GM19239 (cell line): ENCODE results near the gene HCFC1.

Experiments used
- DNase-seq: peaks from one replicate; pipeline ENCODE4 v3.0.0; 2011; ENCODE audit warnings: low spot score; ENCODE audit not compliant: insufficient read length
- FAIRE-seq: peaks from 2 replicates; lab custom pipeline; 2011; peaks lifted over from hg19 to GRCh38; lab: Jason Lieb, UNC

Gene HCFC1

DNA sequence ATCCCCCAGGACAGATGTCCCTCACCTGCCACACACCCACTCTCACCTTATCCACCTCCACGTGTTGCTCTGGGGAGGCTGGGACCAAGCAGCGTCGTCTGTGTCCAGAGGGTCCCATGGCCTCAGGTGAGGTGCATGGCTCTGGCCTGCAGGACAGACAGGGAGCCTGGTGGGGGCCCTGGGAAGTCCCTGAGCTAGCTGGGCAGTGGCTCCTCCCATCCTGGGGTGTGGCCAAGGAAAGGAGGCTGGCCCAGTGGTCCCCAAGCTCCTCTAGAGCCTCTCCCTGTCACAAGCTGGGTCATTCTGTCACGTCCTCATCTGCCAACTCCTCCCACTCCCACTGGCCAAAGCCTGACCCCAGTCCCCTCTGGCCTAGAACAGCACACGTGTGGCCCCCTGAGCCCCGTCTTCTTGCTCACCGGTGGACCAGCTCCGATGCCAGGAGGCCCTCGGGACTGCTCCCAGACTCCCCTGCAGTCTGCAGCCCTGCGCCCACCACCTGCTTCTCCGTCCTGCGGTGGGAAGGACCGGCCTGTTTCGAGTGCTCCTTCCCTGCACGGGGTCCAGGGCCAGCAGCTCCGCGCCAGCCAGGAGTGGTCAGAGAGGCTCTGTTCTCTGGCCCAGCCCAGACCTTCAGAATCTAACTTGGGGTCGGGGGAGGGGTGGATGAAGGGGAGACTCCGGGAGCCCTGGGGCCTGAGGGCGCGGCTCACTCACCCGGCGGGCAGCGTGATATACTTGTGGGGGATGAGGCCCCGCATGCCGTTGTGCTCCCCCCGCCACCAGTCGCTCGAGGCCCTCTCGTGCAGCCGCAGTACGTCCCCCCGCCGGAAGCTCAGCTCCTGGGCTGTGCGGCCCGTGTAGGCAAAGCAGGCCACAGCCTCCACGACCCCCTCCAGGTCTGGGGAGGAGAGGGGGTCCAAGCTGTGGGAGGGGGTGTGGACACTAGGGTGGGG, 62.3 kb downstream of the HCFC1 start:
- FAIRE-seq (no peak), DNase-seq (no peak)

DNA sequence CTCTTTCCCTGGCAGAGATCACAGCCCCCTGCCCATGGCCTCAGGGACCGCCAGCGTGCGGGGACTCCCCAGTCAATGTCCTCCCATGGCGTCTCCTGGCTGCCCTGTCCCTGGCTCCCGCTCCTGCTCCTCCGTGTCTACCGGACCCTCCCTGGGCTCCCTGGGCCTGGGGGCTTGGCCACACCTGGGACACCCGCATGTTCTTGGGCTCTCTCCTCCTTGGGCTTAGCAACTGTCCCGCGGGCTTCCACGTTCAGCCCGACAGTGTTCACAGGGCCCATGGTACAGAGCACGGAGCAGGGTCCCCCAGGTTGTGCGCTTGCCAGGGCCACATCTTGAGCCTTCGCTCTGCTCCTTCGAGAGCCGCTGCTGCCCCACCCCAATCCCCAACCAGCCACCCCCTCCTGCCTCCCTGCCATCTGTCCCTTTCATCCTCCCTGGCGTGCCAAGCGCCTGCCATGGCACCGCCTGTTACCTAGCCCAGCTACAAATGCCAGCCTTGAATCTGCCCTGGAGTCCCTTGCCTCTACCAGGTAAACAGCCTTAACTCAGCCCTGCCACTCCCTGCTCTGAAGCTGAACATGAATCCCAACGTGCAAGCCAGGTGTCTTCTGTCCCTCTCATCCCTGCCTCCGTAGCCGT, 63.3 kb downstream of the HCFC1 start:
- FAIRE-seq = no peak

DNA sequence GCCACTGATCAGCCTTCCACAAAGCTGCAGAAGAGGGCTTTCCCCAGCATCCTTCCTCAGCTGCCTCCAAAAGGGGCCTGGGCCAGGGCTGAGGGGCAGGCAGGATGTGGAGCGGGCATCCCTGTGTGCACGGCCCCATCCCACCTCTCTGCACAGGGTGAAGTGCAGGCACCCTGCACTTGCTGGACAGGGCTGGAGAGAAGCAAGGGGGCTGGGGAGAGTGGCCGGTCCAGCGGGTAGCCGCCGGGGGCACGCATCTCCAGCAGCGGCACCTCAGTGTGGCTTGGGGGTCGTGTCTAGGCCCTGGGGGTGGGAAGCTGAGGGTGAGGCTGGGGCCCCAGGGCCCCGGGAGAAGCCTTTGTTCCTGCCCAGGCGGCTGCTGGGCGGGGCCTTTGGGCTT, 64.2 kb downstream of the HCFC1 start:
- DNase-seq = no peak
- no peak for FAIRE-seq

More for the DNA sequence above, 63.3 kb downstream of the HCFC1 start:
- DNase-seq = no peak

DNA sequence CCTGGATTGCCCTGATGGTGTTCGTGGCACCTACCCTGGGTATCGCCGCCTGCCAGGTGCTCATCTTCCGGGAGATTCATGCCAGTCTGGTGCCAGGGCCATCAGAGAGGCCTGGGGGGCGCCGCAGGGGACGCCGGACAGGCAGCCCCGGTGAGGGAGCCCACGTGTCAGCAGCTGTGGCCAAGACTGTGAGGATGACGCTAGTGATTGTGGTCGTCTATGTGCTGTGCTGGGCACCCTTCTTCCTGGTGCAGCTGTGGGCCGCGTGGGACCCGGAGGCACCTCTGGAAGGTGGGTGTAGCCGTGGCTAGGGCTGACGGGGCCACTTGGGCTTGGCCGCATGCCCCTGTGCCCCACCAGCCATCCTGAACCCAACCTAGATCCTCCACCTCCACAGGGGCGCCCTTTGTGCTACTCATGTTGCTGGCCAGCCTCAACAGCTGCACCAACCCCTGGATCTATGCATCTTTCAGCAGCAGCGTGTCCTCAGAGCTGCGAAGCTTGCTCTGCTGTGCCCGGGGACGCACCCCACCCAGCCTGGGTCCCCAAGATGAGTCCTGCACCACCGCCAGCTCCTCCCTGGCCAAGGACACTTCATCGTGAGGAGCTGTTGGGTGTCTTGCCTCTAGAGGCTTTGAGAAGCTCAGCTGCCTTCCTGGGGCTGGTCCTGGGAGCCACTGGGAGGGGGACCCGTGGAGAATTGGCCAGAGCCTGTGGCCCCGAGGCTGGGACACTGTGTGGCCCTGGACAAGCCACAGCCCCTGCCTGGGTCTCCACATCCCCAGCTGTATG, 65.3 kb downstream of the HCFC1 start:
- no peak for FAIRE-seq

DNA sequence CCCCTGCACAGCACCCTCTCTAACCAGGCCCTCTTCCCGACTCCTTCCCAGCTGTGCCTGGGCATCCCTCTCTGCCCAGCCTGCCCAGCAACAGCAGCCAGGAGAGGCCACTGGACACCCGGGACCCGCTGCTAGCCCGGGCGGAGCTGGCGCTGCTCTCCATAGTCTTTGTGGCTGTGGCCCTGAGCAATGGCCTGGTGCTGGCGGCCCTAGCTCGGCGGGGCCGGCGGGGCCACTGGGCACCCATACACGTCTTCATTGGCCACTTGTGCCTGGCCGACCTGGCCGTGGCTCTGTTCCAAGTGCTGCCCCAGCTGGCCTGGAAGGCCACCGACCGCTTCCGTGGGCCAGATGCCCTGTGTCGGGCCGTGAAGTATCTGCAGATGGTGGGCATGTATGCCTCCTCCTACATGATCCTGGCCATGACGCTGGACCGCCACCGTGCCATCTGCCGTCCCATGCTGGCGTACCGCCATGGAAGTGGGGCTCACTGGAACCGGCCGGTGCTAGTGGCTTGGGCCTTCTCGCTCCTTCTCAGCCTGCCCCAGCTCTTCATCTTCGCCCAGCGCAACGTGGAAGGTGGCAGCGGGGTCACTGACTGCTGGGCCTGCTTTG, 66.0 kb downstream of the HCFC1 start:
- DNase-seq = no peak
- FAIRE-seq = no peak

More for the DNA sequence above, 65.3 kb downstream of the HCFC1 start:
- DNase-seq = no peak

DNA sequence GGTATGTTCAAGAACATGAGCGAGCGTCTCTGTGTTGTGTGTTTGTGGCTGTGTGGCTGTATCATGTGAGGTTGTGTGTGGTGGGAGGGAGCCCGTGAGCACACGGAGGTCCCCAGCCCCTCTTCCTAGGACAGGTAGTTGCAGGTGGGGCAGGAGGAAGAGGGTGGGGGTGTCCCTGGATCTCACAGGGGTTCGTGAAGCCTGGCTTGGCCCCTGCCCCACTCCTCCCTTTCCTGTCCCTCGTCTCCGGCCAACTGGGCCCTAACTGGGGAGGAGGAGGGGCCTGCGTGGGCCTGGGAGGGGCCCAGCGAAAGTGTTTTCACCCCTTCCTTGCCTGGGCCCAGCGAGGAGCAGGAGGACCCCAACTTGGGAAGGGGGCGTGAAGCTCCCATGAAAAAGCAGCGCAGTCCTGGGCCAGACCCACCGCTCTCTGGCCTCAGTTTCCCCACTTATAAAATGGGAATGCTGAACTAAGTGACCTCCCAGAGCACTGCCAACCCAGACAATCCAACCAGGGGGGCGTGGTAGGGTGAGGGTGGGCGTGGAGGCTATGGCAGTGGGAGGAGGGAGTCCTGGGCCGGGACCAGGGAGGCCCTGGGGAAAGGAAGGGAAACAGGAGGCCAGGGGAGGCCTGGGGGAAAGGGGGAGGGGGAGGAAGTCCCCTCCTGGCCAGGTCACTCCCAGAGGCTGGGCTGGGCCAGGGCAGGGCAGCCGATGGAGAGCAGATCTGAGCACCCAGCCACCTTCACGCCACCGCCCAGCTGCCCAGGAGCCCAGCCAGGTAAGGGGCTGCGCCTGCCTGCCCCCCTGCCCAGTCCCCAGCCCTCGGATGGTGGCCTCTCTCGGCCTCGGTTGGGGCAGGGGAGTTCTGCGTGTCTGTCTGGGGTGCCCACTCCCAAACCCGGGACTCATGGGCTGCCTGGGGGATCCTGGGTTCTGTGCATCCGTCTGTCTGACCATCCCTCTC, 67.3 kb downstream of the HCFC1 start, which contains the start of gene AVPR2:
Gene AVPR2, plus strand, starts transcription at position 683 of the 967 bp plus-strand sequence. CDS start 473 bp downstream, outside the sequence.
- no peak for DNase-seq
- FAIRE-seq = no peak

DNA sequence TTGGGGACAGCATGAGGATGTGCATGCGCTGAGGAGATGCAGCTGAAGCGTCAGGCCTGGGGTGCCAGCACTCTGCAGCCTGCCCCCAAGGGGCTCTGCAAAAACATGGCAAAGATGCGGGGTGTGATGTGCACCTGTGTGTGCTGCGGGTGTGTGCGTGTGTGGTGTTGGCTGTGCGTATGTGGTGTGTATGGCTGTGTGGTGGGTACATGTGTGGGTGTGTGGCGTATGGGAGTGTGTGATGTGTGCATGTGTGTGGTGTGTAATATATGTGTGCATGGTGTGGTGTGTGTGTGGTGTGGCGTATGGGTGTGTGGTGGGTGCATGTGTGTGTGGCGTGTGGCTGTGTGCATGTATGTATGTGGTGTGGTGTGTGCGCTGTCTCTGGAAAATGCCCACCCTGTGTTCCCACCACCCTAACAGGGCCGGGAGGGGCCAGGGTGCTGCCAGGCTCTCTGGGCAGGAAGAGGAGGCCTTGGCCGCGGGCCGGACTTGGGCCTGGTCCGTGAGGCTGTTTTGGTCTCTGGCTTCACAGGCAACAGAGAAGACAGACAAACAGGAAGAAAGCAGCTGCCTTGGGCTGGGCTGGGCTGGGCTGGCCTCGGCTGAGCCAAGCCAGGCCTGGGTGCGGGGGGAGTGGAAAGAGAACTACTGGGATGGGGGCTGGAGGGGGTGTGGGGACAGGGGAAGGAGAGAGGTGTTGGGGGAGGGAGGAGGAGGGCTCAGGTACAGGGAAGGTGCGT, 68.2 kb downstream of the HCFC1 start:
- DNase-seq = no peak
- no peak for FAIRE-seq

DNA sequence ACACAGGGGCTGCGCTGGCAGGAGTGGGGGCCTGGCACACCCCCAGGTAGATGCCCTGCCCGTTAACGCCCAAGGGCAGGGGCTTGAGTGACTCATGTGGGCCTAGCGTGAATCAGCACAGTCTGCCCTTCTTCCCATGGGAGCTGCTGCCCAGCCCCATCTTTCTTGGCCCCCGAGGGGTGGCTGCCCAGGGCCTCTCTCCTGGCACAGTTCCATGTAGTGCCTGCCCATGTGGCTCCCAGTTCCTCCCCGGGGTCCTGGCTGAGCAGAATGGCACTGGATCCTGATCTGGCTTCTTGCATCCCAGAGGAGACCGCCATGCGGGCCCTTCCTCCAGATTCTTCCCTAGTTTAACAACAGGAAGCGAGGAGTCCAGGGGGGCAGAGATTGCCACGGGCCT, 69.2 kb downstream of the HCFC1 start:
- no peak for DNase-seq
- FAIRE-seq = no peak

DNA sequence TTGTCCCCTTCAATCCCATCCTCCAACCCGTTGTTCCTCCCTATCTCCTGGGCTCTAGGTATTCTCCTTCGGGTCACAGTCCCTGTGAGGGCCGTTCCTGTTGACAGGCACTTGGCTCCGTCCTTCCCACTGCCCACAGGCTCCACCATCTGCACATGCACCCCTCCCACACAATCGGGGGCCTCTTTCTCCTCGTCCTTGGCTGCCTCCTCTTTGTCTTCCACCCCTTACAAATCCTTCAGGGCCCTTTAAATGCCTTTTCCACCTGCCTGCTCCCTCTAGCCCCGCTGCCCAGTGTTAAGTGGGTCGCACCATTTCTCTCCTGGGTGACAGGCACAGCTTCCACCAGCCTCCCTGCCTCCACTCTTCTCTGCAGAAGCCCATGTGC, 69.9 kb downstream of the HCFC1 start:
- FAIRE-seq (no peak), DNase-seq (no peak)

DNA sequence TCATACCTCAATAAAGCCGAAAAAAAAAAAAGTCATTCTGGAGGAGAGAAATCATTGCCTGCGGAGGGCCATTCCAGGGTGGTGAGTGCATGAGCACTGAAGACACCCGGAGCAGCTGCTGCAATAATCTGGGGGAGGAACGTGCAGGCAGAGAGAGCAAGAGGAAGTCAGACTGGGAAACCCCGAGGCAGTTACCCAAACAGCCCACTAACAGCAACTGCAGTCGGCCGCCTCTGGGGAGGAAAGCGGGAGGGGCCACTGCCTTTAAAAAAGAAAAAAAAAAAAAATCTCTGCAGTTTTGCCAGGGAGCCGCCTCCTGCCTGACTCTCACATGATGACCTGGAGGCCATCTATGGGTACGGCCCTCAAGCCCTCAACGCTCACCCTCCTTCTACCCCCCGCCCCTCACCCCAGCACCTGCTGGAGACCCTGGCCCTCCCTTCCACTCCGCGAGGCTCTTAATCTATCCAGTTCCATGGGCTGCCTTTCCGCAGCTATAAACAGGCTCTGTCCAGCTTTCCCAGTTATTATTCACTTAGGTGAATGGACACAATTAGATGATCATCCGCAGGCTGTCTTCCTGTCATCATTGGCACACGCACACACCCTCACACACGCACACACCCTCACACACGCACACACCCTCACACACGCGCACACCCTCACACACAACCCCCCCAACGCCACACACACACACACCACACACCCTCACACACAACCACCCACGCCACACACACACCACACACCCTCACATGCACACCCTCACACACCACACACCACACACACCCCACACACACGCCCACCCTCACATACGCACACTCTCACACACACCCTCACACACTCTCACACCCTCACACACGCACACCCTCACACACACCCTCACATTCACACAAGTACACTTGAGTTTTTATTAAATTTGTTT, 70.5 kb downstream of the HCFC1 start:
- peak; percentile 60 for FAIRE-seq
- DNase-seq = peak; percentile 62

DNA sequence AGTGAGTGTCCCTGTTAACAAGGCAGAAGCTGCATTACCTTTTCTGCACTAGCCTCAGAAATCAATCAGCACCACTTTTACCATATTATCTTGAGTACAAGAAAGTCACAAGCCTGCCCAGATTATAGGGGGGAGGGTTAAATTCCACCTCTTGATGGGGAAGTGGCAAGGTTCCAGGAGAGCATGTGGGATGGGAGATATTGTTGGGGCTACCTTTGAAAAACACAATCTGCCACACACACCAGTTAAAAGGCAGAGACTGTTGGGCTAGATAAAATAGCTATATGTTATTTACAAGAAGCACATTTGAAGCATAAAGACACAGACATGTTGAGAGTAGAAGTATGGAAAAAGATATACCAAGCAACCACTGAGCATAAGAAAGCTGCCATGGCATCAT, 73.7 kb downstream of the HCFC1 start:
- FAIRE-seq (no peak), DNase-seq (no peak)
